Tibial nerve (tissue), 4 donors: ENCODE results near the gene ZNF618. TPM values are rescaled to one million over a fixed set of nuclear protein-coding genes. Genes with fewer than 3 reads are reported as not detected.

ENCODE experiments used
- DNase-seq, 2 donors: peaks; one replicate each; pipeline ENCODE4 v3.0.0-alpha.2; 2019; ENCODE audit warnings: low spot score in 2 of 2
- H3K27ac ChIP-seq, 4 donors: fragments of 200-600 bp; sonication (generic) in 3 of 4; one replicate each; pipeline ENCODE4 v1.5.1; 2017 to 2019; ENCODE audit warnings: mild to moderate bottlenecking in 1 of 4
- H3K27me3 ChIP-seq, 2 donors: fragments of 200-600 bp; sonication (generic) in 1 of 2; one replicate each; pipeline versions ENCODE4 v1.5.1 to v1.6.0; 2017 to 2019
- H3K36me3 ChIP-seq, 3 donors: fragments of 200-600 bp; sonication (generic); one replicate each; pipeline ENCODE4 v1.5.1; 2018 to 2019
- H3K4me1 ChIP-seq, 4 donors: fragments of 200-600 bp; sonication (generic) in 3 of 4; one replicate each; pipeline ENCODE4 v1.5.1; 2017 to 2019
- H3K4me3 ChIP-seq, 4 donors: fragments of 200-600 bp; sonication (generic) in 3 of 4; one replicate each; pipeline ENCODE4 v1.5.1; 2017 to 2019; ENCODE audit warnings: mild to moderate bottlenecking in 1 of 4, moderate library complexity in 1 of 4
- H3K9me3 ChIP-seq, 4 donors: fragments of 200-600 bp; sonication (generic) in 3 of 4; one replicate each; pipeline ENCODE4 v1.5.1; 2017 to 2019
- CTCF ChIP-seq, 5 experiments: fragments of 200-600 bp in 3 of 5; fragments of 450-650 bp in 2 of 5; sonication (generic) in 3 of 5; IDR thresholded peaks; one replicate each; pipeline ENCODE4 v1.5.1; 2016 to 2019; ENCODE audit warnings: antibody characterized with exemption in 5 of 5, mild to moderate bottlenecking in 3 of 5, moderate library complexity in 2 of 5
- EP300 ChIP-seq, 2 donors: sonication (generic); formaldehyde crosslinking; IDR thresholded peaks; one replicate each; pipeline ENCODE4 v1.6.1; 2017; ENCODE audit warnings: antibody characterized with exemption in 2 of 2, mild to moderate bottlenecking in 1 of 2
- POLR2A ChIP-seq, 2 donors: fragments of 450-650 bp; IDR thresholded peaks; one replicate each; pipeline ENCODE4 v1.6.1; 2017; ENCODE audit warnings: antibody characterized with exemption in 2 of 2, mild to moderate bottlenecking in 2 of 2, moderate library complexity in 2 of 2
- WGBS, 2 donors: methylation state at CpG; one replicate each; pipeline ENCODE4 v1.1.5; 2018; 5-methylcytosine and 5-hydroxymethylcytosine counted together
- total RNA-seq, 4 donors: library from RNA; depleted of rRNA; stranded (reverse); fragments of >200 nt; gene quantifications; one replicate each; pipeline ENCODE4 v1.1.0, GENCODE V29; 2016

The ZNF618 gene
- total RNA-seq, 4 donors from 2014 or later = 7.3 to 11.6 (median 9.0) TPM

GRCh38 chr9:113873926-113874325 is 2.2 kb upstream of the ZNF618 start:
- TF ChIP-seq EP300 (IDR thresholded peaks at IDR 0.05) (no peak), POLR2A (IDR thresholded peaks at IDR 0.05) (no peak), CTCF (IDR thresholded peaks at IDR 0.05) (no peak)
- no peaks in the 10 kb centered on the region for H3K27me3 ChIP-seq
- no peak overlapping the region for H3K27ac ChIP-seq
- H3K9me3 ChIP-seq = no peaks in the 10 kb centered on the region
- no peak for DNase-seq
- H3K4me1 ChIP-seq = peaks cover 0 to 26% (median 11%) of the 10 kb centered on the region in 4 donors
- 89 to 100% methylated on average over 3 of the region's 3 CpGs for WGBS, 2 donors
- no peak overlapping the region for H3K4me3 ChIP-seq
- H3K36me3 ChIP-seq = no peaks in the 10 kb centered on the region

GRCh38 chr9:113875459-113876150 is 504 bp upstream of the ZNF618 start:
- Histone ChIP-seq H3K27me3 (no peaks in the 10 kb centered on the region), H3K4me3 (peak overlapping the region in 3 of 4 donors; percentile 34 to 97 (median 36)), H3K9me3 (no peaks in the 10 kb centered on the region), H3K27ac (peak overlapping the region in 1 of 4 donors; percentile 71), H3K4me1 (peaks cover 0 to 36% (median 11%) of the 10 kb centered on the region in 4 donors), H3K36me3 (no peaks in the 10 kb centered on the region)
- DNase-seq = no peak
- TF ChIP-seq CTCF (IDR thresholded peaks at IDR 0.05) (no peak), EP300 (IDR thresholded peaks at IDR 0.05) (no peak), POLR2A (IDR thresholded peaks at IDR 0.05) (no peak)
- WGBS, 2 donors = 8 to 15% methylated on average over 12 to 39 of the region's 55 CpGs

GRCh38 chr9:113876993-113877368 is 872 bp downstream of the ZNF618 start:
- Histone ChIP-seq H3K4me3 (peak overlapping the region; percentile 81 to 98 (median 93)), H3K27me3 (no peaks in the 10 kb centered on the region), H3K36me3 (no peaks in the 10 kb centered on the region), H3K27ac (peak overlapping the region in 2 of 4 donors; percentile 87 to 90), H3K4me1 (peaks cover 0 to 41% (median 11%) of the 10 kb centered on the region in 4 donors), H3K9me3 (no peaks in the 10 kb centered on the region)
- no peak for TF ChIP-seq POLR2A (IDR thresholded peaks at IDR 0.05)
- TF ChIP-seq CTCF (IDR thresholded peaks at IDR 0.05) = no peak
- no peak for TF ChIP-seq EP300 (IDR thresholded peaks at IDR 0.05)
- 0% methylated on average over 1 of the region's 1 CpG for WGBS, 2 donors
- DNase-seq = no peak

- WGBS, 2 donors = 82 to 87% methylated on average over 4 of the region's 4 CpGs
- peak overlapping the region in 2 of 4 donors; percentile 3 to 47 for H3K27ac ChIP-seq
- peak in 1 of 2 donors; percentile 65 for DNase-seq
- TF ChIP-seq CTCF (IDR thresholded peaks at IDR 0.05) = no peak
- no peak for TF ChIP-seq EP300 (IDR thresholded peaks at IDR 0.05)
- TF ChIP-seq POLR2A (IDR thresholded peaks at IDR 0.05) = no peak
- no peaks in the 10 kb centered on the region for H3K9me3 ChIP-seq
- no peaks in the 10 kb centered on the region for H3K27me3 ChIP-seq
- no peaks in the 10 kb centered on the region for H3K36me3 ChIP-seq
- H3K4me3 ChIP-seq = no peak overlapping the region
- H3K4me1 ChIP-seq = peaks cover 0 to 58% (median 11%) of the 10 kb centered on the region in 4 donors
These were observed 3.2 kb downstream of the ZNF618 start for GRCh38 chr9:113879318-113879717.

GRCh38 chr9:113879911-113880310 is 3.8 kb downstream of the ZNF618 start:
- H3K9me3 ChIP-seq = no peaks in the 10 kb centered on the region
- H3K36me3 ChIP-seq = no peaks in the 10 kb centered on the region
- TF ChIP-seq POLR2A (IDR thresholded peaks at IDR 0.05) = no peak
- TF ChIP-seq EP300 (IDR thresholded peaks at IDR 0.05) = no peak
- H3K4me1 ChIP-seq = peaks cover 0 to 64% (median 11%) of the 10 kb centered on the region in 4 donors
- DNase-seq = no peak
- H3K4me3 ChIP-seq = peak overlapping the region in 1 of 4 donors; percentile 1
- H3K27me3 ChIP-seq = no peaks in the 10 kb centered on the region
- 51 to 55% methylated on average over 4 of the region's 4 CpGs for WGBS, 2 donors
- peak overlapping the region in 1 of 4 donors; percentile 3 for H3K27ac ChIP-seq
